Calu3 (cell line): Measurements from ENCODE around the gene PAPPA. TPM values are rescaled to one million over a fixed set of nuclear protein-coding genes. Genes with fewer than 3 reads are reported as not detected.

Experiments
- BruUV-seq: library from RNA; stranded (reverse); fragments of 400-500 nt; replicated peaks from 2 replicates; lab custom pipeline; 2021; lab: Mats Ljungman, UMichigan
- CTCF ChIA-PET: fragments of 300-600 bp; sonication (Branson Sonifier 250); formaldehyde crosslinking; loops from one replicate; lab custom pipeline; 2022; ENCODE audit warnings: antibody characterized with exemption; lab: Charles Lee
- DNase-seq: peaks from one replicate; pipeline ENCODE4 v3.0.0; 2022
- H3K27ac Mint-ChIP-seq: one replicate; pipeline ENCODE4 v1.8.0; 2022; ENCODE audit warnings: mixed read lengths; ENCODE audit not compliant: unreplicated experiment
- H3K27me3 Mint-ChIP-seq: one replicate; pipeline ENCODE4 v1.8.0; 2022; ENCODE audit warnings: mixed read lengths; ENCODE audit not compliant: unreplicated experiment
- H3K36me3 Mint-ChIP-seq: one replicate; pipeline ENCODE4 v1.8.0; 2022; ENCODE audit warnings: mild to moderate bottlenecking, moderate library complexity, mixed read lengths; ENCODE audit not compliant: insufficient read depth, unreplicated experiment
- H3K4me1 Mint-ChIP-seq: one replicate; pipeline ENCODE4 v1.8.0; 2022; ENCODE audit warnings: mild to moderate bottlenecking, low read depth, mixed read lengths; ENCODE audit not compliant: unreplicated experiment
- H3K4me3 Mint-ChIP-seq: one replicate; pipeline ENCODE4 v1.8.0; 2022; ENCODE audit warnings: mild to moderate bottlenecking, low read depth, moderate library complexity, mixed read lengths; ENCODE audit not compliant: unreplicated experiment
- H3K9me3 Mint-ChIP-seq: one replicate; pipeline ENCODE4 v1.8.0; 2022; ENCODE audit warnings: low read depth, mixed read lengths; ENCODE audit not compliant: unreplicated experiment
- CTCF ChIP-seq: fragments of 200-600 bp; IDR thresholded peaks from one replicate; pipeline ENCODE4 v1.8.0; 2022; ENCODE audit warnings: antibody characterized with exemption; ENCODE audit not compliant: unreplicated experiment
- intact Hi-C: fragments of 100-400 bp; cut with micrococcal nuclease; formaldehyde crosslinking; loops from one replicate; pipeline ENCODE4 v1.10.0; 2022; ENCODE audit not compliant: unreplicated experiment
- total RNA-seq: library from RNA; stranded (reverse); gene quantifications from 2 replicates; pipeline ENCODE4 v1.2.3, GENCODE V29; 2022

Gene PAPPA
- total RNA-seq, 1 experiment from 2014 or later: not detected

GRCh38 chr9:116160676-116161571, 7.3 kb downstream of the PAPPA start:
- H3K4me3 Mint-ChIP-seq: no peak overlapping the region
- no peaks in the 10 kb centered on the region for H3K36me3 Mint-ChIP-seq
- TF ChIP-seq CTCF: no peak
- DNase-seq: no peak
- BruUV-seq: no TSS peak
- H3K4me1 Mint-ChIP-seq: no peaks in the 10 kb centered on the region
- CTCF ChIA-PET: no interaction called here
- H3K27ac Mint-ChIP-seq: no peak overlapping the region
- intact Hi-C loops: loop anchor here (10.0 kb wide), 1 partner anchor 466 kb away; no protein-coding TSS in a partner anchor
- H3K27me3 Mint-ChIP-seq: peaks cover 51% of the 10 kb centered on the region
- H3K9me3 Mint-ChIP-seq: peaks cover 2% of the 10 kb centered on the region

- intact Hi-C loops: loop anchor here (10.0 kb wide), 1 partner anchor 468 kb away; no protein-coding TSS in a partner anchor
- TF ChIP-seq CTCF: no peak
- Mint-ChIP-seq H3K36me3 (no peaks in the 10 kb centered on the region), H3K27me3 (peaks cover 45% of the 10 kb centered on the region), H3K4me1 (no peaks in the 10 kb centered on the region), H3K27ac (no peak overlapping the region), H3K9me3 (peaks cover 2% of the 10 kb centered on the region), H3K4me3 (no peak overlapping the region)
- BruUV-seq: no TSS peak
- CTCF ChIA-PET: no interaction called here
- no peak for DNase-seq
These were observed 8.7 kb downstream of the PAPPA start for GRCh38 chr9:116162241-116162781.

DNA sequence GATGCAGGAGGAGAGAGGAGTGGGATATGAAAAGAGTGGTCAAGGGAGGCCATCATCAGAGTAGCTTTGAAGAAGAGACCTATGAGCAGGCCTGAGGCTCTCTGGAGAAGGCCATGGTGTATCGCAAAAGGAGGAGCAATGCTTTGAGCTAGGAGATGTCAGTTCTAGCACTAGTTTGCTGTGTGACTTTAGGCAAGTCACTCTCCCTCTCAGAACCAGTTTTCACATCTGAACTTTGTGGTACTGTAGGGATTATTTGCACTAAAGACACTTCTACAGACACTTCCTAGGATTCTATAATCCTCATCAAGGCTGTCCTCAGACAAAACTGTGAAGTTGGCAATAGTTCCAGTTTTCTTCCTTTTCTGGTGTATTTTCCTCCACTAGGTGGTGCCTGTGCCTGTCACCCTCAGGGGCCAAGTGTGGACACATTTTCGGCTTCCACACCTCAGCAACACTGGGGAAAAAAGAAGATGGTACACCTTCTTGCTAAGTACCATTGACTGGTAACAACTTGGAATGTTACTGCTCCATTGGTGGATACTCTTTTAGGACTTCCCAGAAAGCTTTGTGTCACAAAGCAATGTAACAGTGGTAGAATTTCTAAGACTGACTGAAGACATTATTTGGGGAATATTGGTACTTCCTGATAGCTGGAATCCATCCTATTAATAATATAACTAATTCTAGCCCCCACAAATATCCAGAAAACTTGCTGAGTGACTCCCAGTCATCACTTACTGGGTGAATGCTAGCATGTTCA, 9.9 kb downstream of the PAPPA start:
- no peak overlapping the region for H3K4me3 Mint-ChIP-seq
- no peak overlapping the region for H3K27ac Mint-ChIP-seq
- H3K9me3 Mint-ChIP-seq: peaks cover 2% of the 10 kb centered on the region
- H3K27me3 Mint-ChIP-seq: peaks cover 34% of the 10 kb centered on the region
- no peak for DNase-seq
- intact Hi-C loops: loop anchor here (10.0 kb wide), 1 partner anchor 469 kb away; no protein-coding TSS in a partner anchor
- no peak for TF ChIP-seq CTCF
- no TSS peak for BruUV-seq
- CTCF ChIA-PET: no interaction called here
- no peaks in the 10 kb centered on the region for H3K36me3 Mint-ChIP-seq
- H3K4me1 Mint-ChIP-seq: no peaks in the 10 kb centered on the region

DNA sequence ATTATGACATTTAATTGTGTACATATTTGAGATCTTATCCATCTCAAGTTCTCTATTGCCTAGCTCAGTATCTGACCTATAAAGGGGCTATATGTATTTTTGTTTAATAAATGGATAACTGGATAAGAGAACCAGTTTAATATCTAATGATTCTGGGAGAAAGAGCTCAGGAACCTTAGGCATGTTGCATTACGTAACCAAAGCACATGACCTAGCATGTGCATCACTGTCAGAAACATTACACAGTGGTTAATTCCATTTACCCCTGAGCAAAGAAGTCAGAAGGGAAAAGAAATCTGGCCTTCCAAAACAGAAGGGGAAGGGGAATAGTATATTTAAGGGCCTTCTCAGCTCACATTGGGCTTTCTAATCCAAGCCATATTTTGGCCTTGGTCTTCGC, 12.3 kb downstream of the PAPPA start:
- no peaks in the 10 kb centered on the region for H3K4me1 Mint-ChIP-seq

More for the DNA sequence above, 12.3 kb downstream of the PAPPA start:
- Mint-ChIP-seq H3K36me3 (no peaks in the 10 kb centered on the region), H3K27ac (no peak overlapping the region), H3K4me3 (no peak overlapping the region), H3K9me3 (peaks cover 2% of the 10 kb centered on the region), H3K27me3 (peaks cover 28% of the 10 kb centered on the region)
- no peak for DNase-seq
- BruUV-seq: no TSS peak
- no peak for TF ChIP-seq CTCF
- CTCF ChIA-PET: no interaction called here
- intact Hi-C loops: loop anchor here (5.0 to 10.0 kb wide), 2 partner anchors 471 to 574 kb away; no protein-coding TSS in a partner anchor
